Psoas muscle (tissue), 8 donors: ENCODE measurements around the gene ENDOD1. TPM values are rescaled to one million over a fixed set of nuclear protein-coding genes. Genes with fewer than 3 reads are reported as not detected.

Experiments used
- ATAC-seq, 4 donors: fragments of 200-7000 bp; cut with Tn5 transposase; one replicate each; pipeline ENCODE4 v1.9.1; 2020; ENCODE audit warnings: moderate library complexity in 3 of 4, mild to moderate bottlenecking in 2 of 4
- DNase-seq, 2 donors: peaks; one replicate each; pipeline ENCODE4 v3.0.0-alpha.2; 2020
- H3K27ac ChIP-seq: fragments of 200-600 bp; one replicate; pipeline ENCODE4 v1.8.0; 2022
- H3K27me3 ChIP-seq, 3 donors: fragments of 200-600 bp in 1 of 3; one replicate each; pipeline versions ENCODE4 v1.6.1 to v1.8.0; 2013 to 2022; ENCODE audit warnings: low read length in 2 of 3, mild to moderate bottlenecking in 2 of 3, moderate library complexity in 1 of 3; ENCODE audit not compliant: insufficient read depth in 3 of 3
- H3K36me3 ChIP-seq, 2 donors: fragments of 200-600 bp in 1 of 2; one replicate each; pipeline versions ENCODE4 v1.6.1 to v1.8.0; 2013 to 2022; ENCODE audit warnings: low read depth in 1 of 2, mild to moderate bottlenecking in 1 of 2, moderate library complexity in 1 of 2; ENCODE audit not compliant: insufficient read depth in 1 of 2
- H3K4me1 ChIP-seq: fragments of 200-600 bp; one replicate; pipeline ENCODE4 v1.8.0; 2022
- H3K4me3 ChIP-seq: fragments of 200-600 bp; one replicate; pipeline ENCODE4 v1.8.0; 2022; ENCODE audit warnings: mild to moderate bottlenecking
- H3K9me3 ChIP-seq: fragments of 200-600 bp; one replicate; pipeline ENCODE4 v1.8.0; 2022
- WGBS, 3 donors: extraction: QIAGEN DNeasy Blood & Tissue Kit; methylation state at CpG; one replicate each; pipeline versions ENCODE4 v1.1.6 to v1.1.7; 2013; 5-methylcytosine and 5-hydroxymethylcytosine counted together
- intact Hi-C, 2 donors: fragments of 100-400 bp; cut with DNase I; formaldehyde crosslinking; loops; one replicate each; pipeline versions ENCODE4 v1.11.0 to v1.14.2; 2022
- polyA plus RNA-seq, 3 donors: library from polyadenylated mRNA; stranded (reverse); fragments of 200-250 nt; gene quantifications; one replicate each; pipeline ENCODE4 v1.2.3, GENCODE V29; 2013
- total RNA-seq, 4 donors: library from RNA; stranded (reverse); fragmentation: NEBNext Ultra II Directional in 2 of 4; extraction: Animal tissue kit (Norgen Biotek cat#: 25700) in 2 of 4; gene quantifications; one replicate each; pipeline versions ENCODE4 v1.2.1 to v1.2.4, GENCODE V29; 2021 to 2023
- TF ChIP-seq, protein P1 (sequence below): fragments of 200-600 bp; IDR thresholded peaks from one replicate; pipeline ENCODE4 v1.8.0; 2022; ENCODE audit warnings: antibody characterized with exemption
- donor health status: healthy with polysubstance abuse.
- donor health status: DM: no; HTN: no; CAD: no; lungs with moderate emphysema.
- donor health status: Bipolar disorder and iron deficiency.
- donor health status: healthy.
- donor health status: DM: yes; HTN: yes; CAD: no.
- donor health status: DM: no; HTN: no; CAD: no.
- donor health status: DM: no; HTN: no; CAD: no.
- donor health status: DM: yes; HTN: yes; CAD: no.

The ENDOD1 gene
- total and polyA plus RNA-seq, 7 donors: 9.8 to 55.3 (median 29.0) TPM

DNA sequence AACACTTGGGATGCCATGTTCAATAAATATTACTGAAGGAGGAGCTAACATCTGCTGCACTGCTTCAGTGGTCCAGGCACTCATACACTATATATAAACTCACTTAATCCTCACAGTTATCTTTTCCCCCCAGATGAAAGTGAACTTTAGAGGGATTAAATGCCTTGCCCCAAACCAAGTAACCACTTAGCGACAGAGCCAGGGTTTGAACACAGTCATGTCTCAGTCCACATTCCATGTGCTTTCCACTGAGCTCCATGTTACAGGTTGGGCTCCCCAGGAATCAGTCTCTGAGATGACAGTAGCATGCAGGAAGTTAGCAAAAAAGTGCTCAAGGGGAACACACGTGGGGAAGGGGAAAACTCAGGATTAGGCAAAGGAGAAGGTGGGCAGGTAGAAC is 59.3 kb downstream of the ENDOD1 start:
- peaks cover 30% of the 10 kb centered on the region for H3K4me1 ChIP-seq
- DNase-seq (no peak), ATAC-seq (no peak)
- 43 to 59% (median 51%) methylated on average over 2 of the region's 2 CpGs for WGBS, 3 donors
- H3K27ac ChIP-seq: peak overlapping the region; percentile 83
- H3K27me3 ChIP-seq: no peaks in the 10 kb centered on the region
- intact Hi-C loops: loop anchor here in 1 of 2 donors (10.0 kb wide), 2 partner anchors 174 to 524 kb away; partner anchors contain the start of genes CWC15 and KDM4D
- H3K36me3 ChIP-seq: no peaks in the 10 kb centered on the region
- H3K9me3 ChIP-seq: no peaks in the 10 kb centered on the region
- TF ChIP-seq, protein P1, sequence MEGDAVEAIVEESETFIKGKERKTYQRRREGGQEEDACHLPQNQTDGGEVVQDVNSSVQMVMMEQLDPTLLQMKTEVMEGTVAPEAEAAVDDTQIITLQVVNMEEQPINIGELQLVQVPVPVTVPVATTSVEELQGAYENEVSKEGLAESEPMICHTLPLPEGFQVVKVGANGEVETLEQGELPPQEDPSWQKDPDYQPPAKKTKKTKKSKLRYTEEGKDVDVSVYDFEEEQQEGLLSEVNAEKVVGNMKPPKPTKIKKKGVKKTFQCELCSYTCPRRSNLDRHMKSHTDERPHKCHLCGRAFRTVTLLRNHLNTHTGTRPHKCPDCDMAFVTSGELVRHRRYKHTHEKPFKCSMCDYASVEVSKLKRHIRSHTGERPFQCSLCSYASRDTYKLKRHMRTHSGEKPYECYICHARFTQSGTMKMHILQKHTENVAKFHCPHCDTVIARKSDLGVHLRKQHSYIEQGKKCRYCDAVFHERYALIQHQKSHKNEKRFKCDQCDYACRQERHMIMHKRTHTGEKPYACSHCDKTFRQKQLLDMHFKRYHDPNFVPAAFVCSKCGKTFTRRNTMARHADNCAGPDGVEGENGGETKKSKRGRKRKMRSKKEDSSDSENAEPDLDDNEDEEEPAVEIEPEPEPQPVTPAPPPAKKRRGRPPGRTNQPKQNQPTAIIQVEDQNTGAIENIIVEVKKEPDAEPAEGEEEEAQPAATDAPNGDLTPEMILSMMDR: no peak
- H3K4me3 ChIP-seq: no peak overlapping the region

DNA sequence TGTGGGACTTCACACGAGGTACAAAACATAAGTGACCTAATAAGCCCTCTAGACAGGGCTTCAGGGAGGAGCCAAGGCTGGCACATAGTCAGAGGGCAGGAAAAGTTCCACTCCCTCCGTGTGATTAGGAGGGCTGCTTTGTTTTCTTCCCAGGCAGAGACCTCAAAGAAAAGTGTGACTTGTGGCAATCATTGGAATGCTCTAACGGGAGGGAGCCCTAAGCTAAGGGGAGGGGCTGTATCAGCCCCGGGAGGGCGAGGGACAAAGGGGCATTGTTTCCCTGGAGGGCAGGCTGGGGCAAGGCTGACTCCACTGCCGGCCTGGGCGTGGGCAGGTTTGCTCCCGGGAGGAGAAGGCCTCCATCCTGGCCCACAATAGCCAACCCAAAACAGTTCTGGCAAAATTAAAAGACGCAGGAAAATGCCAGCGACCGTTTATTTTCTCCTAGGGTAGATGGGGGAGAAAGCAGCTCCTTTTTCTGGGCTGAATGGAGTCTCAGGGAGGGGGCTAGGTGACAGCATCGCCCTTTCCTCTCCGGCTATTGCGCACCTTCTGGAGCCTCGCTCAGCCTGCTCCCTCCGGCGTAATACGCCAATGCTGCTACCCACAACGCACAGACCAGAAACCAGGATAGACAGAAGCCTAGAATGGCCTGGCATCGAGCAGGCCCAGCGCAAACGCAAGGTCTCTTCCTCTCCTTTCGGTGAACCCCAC is 60.2 kb downstream of the ENDOD1 start:
- TF ChIP-seq, protein P1: no peak
- peak; percentile 31 to 54 for DNase-seq
- Histone ChIP-seq H3K9me3 (no peaks in the 10 kb centered on the region), H3K4me3 (peak overlapping the region; percentile 74), H3K27ac (peak overlapping the region; percentile 83), H3K27me3 (no peaks in the 10 kb centered on the region), H3K36me3 (no peaks in the 10 kb centered on the region), H3K4me1 (peaks cover 30% of the 10 kb centered on the region)
- no peak for ATAC-seq
- intact Hi-C loops: loop anchor here (2.0 to 10.0 kb wide), 7 partner anchors 82 to 612 kb away; partner anchors contain the start of genes CWC15 (in 1 of the 2), KDM4D (in 1 of the 2), SESN3 (in 1 of the 2) and SRSF8 (in 1 of the 2)
- 43 to 44% (median 44%) methylated on average over 23 of the region's 23 CpGs for WGBS, 3 donors

DNA sequence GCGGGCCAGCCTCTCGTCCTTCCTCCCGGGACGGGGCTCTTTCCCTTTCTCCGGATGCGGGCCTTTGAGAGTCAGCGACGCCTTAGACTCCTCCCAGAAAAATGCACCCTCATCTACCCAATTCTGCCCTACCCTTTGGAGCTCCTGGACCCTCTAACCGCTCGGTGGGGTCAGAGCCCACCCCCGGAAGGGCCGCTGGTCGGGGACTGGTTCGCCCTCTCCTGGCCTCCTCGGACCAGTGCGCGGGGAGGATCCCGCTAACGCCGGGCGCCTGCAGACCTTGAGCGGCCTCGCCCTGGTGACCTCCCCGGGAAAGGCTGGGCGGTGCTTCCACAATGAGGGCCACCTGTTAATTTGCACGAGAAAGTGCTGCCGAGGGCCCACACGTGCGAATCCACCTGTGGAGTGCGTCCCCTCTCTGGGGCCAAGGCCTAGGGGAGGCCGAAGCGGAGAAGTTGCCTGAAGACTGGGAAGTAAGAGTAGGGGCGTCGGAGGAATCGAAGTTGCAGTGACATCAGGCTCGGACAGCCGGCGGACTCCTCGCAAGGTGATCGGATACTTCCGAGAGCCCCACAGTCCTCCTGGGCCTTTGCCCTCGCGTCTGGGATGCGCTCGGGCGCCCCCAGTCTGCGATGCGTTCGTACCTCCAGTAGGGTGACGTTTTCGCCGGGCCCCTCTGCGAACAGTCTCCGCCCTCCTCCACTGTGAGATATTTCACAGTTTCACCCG is 61.5 kb downstream of the ENDOD1 start:
- TF ChIP-seq, protein P1: peak; percentile 82
- H3K4me1 ChIP-seq: peaks cover 30% of the 10 kb centered on the region
- ATAC-seq (peak; percentile 84 to 89 (median 88)), DNase-seq (peak; percentile 87 to 92)
- WGBS, 3 donors: 6 to 11% (median 8%) methylated on average over 51 to 55 of the region's 55 CpGs
- H3K36me3 ChIP-seq: no peaks in the 10 kb centered on the region
- peak overlapping the region; percentile 83 for H3K27ac ChIP-seq
- H3K4me3 ChIP-seq: peak overlapping the region; percentile 74
- no peaks in the 10 kb centered on the region for H3K9me3 ChIP-seq
- no peaks in the 10 kb centered on the region for H3K27me3 ChIP-seq
- intact Hi-C loops: loop anchor here (1.0 to 10.0 kb wide), 7 partner anchors 81 to 611 kb away; partner anchors contain the start of genes SESN3 (in 1 of the 2) and SRSF8 (in 1 of the 2)

DNA sequence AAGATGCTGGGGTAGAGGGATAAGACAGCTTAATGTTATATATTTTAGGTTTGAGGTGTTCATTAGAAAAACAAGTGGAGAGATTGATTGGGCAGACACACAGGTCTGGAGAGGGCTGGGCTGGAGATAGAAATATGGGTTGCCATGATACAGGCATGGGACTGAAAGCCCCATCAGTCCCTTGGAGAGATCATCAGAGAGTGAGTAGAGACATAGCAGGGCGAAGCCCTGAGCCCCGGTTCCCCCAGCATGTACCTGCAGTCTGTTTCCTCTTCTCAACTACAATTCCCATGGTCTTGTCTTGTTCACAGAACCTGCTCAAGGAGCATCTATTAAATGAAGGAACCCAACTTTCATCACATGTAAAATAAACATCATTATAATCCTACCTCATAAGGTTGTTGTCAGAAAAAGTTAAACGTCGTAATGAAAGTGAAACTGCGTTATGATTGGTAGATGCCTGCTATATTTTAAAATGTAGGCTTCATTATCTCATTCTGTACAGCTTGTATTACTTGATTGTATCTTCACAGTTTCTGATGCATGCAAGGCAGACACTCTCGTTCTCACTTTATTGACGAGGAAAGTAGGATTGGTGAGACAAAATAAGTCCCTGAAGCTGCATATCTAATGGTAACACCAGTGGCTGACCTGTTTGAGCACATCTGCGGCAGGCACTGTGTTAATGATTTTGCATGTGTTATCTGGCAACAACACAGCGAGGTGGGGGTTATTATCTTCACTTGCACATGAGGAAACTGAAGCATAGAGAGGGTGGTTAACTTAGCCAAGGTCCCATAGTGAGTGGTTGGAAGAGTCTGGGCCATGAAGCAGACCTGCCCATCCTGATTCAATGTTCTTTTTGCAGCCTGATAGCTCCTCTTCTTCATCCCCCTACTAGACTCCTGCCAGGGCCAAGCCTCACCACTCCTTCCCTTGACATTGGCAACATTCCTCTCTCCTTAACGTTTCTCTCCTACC is 63.5 kb downstream of the ENDOD1 start:
- Histone ChIP-seq H3K4me1 (peaks cover 35% of the 10 kb centered on the region), H3K27ac (no peak overlapping the region), H3K27me3 (no peaks in the 10 kb centered on the region), H3K4me3 (peak overlapping the region; percentile 45), H3K9me3 (no peaks in the 10 kb centered on the region), H3K36me3 (no peaks in the 10 kb centered on the region)
- DNase-seq (no peak), ATAC-seq (no peak)
- intact Hi-C loops: loop anchor here (5.0 to 10.0 kb wide), 4 partner anchors 79 to 609 kb away; partner anchors contain the start of genes SESN3 (in 1 of the 2) and SRSF8 (in 1 of the 2)
- TF ChIP-seq, protein P1: no peak
- WGBS, 3 donors: 58 to 69% (median 60%) methylated on average over 10 of the region's 10 CpGs
